AG10803 (cell line): Measurements from ENCODE around the gene MAT1A.

Source experiments
- DNase-seq: peaks from one replicate; pipeline ENCODE4 v3.0.0; 2010; ENCODE audit warnings: low read depth
- H3K4me3 ChIP-seq: 2 replicates; pipeline ENCODE4 v1.5.1; 2011; ENCODE audit warnings: mild to moderate bottlenecking, low read length, control low read depth
- CTCF ChIP-seq: conservative IDR thresholded peaks from 2 replicates; pipeline ENCODE4 v1.5.1; 2011; ENCODE audit warnings: mild to moderate bottlenecking, low read length, control low read depth, inconsistent platforms

The MAT1A gene

GRCh38 chr10:80296942-80297341 lies 7.5 kb upstream of the MAT1A start:
- H3K4me3 ChIP-seq = no peak overlapping the region
- DNase-seq = no peak
- no peak for TF ChIP-seq CTCF

GRCh38 chr10:80292607-80293239 lies 3.3 kb upstream of the MAT1A start:
- DNase-seq = no peak
- no peak overlapping the region for H3K4me3 ChIP-seq
- no peak for TF ChIP-seq CTCF

GRCh38 chr10:80290474-80291220 lies 1.2 kb upstream of the MAT1A start:
- H3K4me3 ChIP-seq = no peak overlapping the region
- no peak for DNase-seq
- no peak for TF ChIP-seq CTCF

- no peak for TF ChIP-seq CTCF
- H3K4me3 ChIP-seq = no peak overlapping the region
- DNase-seq = no peak
Measured at GRCh38 chr10:80288849-80289248, 609 bp downstream of the MAT1A start.

- DNase-seq = no peak
- no peak for TF ChIP-seq CTCF
Measured at GRCh38 chr10:80284522-80284921, 4.9 kb downstream of the MAT1A start.

GRCh38 chr10:80283536-80284199 lies 5.8 kb downstream of the MAT1A start:
- TF ChIP-seq CTCF = no peak
- no peak overlapping the region for H3K4me3 ChIP-seq
- DNase-seq = no peak

More at GRCh38 chr10:80284522-80284921, 4.9 kb downstream of the MAT1A start:
- no peak overlapping the region for H3K4me3 ChIP-seq

- H3K4me3 ChIP-seq = no peak overlapping the region
- no peak for TF ChIP-seq CTCF
- DNase-seq = no peak
Measured at GRCh38 chr10:80283119-80283518, 6.3 kb downstream of the MAT1A start.
